Tongue (tissue), 2 donors: ENCODE data around the gene ZSCAN31. TPM values are rescaled to one million over a fixed set of nuclear protein-coding genes. Genes with fewer than 3 reads are reported as not detected.
"Not testable (repeated sequence)": the region's sequence is repeated elsewhere in the genome, so short reads cannot be mapped to it uniquely, and the experiment has no call there.

Source experiments
- DNase-seq: peaks from one replicate; pipeline ENCODE4 v3.0.0-alpha.2; 2015
- total RNA-seq: library from RNA; depleted of rRNA; stranded (reverse); fragments of >200 nt; gene quantifications from one replicate; pipeline ENCODE4 v1.2.3, GENCODE V29; 2014

Gene ZSCAN31
- 14.3 TPM for total RNA-seq

GRCh38 chr6:28335564-28336283 is at the start of gene ZSCAN31:
TSS of gene ZSCAN31 (minus strand) at chr6:28336148. CDS start at chr6:28329683, 6,465 bp downstream.
- peak; percentile 99 for DNase-seq

GRCh38 chr6:28384143-28384533 is 48.2 kb upstream of the ZSCAN31 start:
- DNase-seq = no peak

GRCh38 chr6:28383235-28384142 is 47.5 kb upstream of the ZSCAN31 start:
- peak; percentile 88 for DNase-seq

- no peak for DNase-seq
Observed at GRCh38 chr6:28380381-28380780, 44.4 kb upstream of the ZSCAN31 start.

GRCh38 chr6:28378644-28379043 is 42.7 kb upstream of the ZSCAN31 start:
- DNase-seq = no peak

- DNase-seq = no peak
Observed at GRCh38 chr6:28377879-28378278, 41.9 kb upstream of the ZSCAN31 start.

- DNase-seq = no peak
Observed at GRCh38 chr6:28373925-28374324, 38.0 kb upstream of the ZSCAN31 start.

- no peak for DNase-seq
Observed at GRCh38 chr6:28371706-28372451, 35.9 kb upstream of the ZSCAN31 start.

GRCh38 chr6:28371280-28371679 is 35.3 kb upstream of the ZSCAN31 start:
- DNase-seq = no peak

- no peak for DNase-seq
Observed at GRCh38 chr6:28370440-28370839, 34.5 kb upstream of the ZSCAN31 start.

- no peak for DNase-seq
Observed at GRCh38 chr6:28369463-28369862, 33.5 kb upstream of the ZSCAN31 start.

GRCh38 chr6:28368522-28368921 is 32.6 kb upstream of the ZSCAN31 start:
- no peak for DNase-seq

GRCh38 chr6:28365590-28365989 is 29.6 kb upstream of the ZSCAN31 start:
- not testable (repeated sequence) for DNase-seq

- no peak for DNase-seq
Observed at GRCh38 chr6:28360961-28361360, 25.0 kb upstream of the ZSCAN31 start.

GRCh38 chr6:28359562-28359961 is 23.6 kb upstream of the ZSCAN31 start:
- DNase-seq = not testable (repeated sequence)

- no peak for DNase-seq
Observed at GRCh38 chr6:28357036-28357435, 21.1 kb upstream of the ZSCAN31 start.

GRCh38 chr6:28356666-28357020 is 20.7 kb upstream of the ZSCAN31 start:
- no peak for DNase-seq

GRCh38 chr6:28355743-28356665 is 20.1 kb upstream of the ZSCAN31 start:
- peak; percentile 93 for DNase-seq

- DNase-seq = no peak
Observed at GRCh38 chr6:28354688-28355554, 19.0 kb upstream of the ZSCAN31 start.

- DNase-seq = no peak
Observed at GRCh38 chr6:28353981-28354676, 18.2 kb upstream of the ZSCAN31 start.
